ENCODE results near the gene SDHB.
"Not testable (repeated sequence)": the region's sequence is repeated elsewhere in the genome, so short reads cannot be mapped to it uniquely, and the experiment has no call there.

The SDHB gene

DNA sequence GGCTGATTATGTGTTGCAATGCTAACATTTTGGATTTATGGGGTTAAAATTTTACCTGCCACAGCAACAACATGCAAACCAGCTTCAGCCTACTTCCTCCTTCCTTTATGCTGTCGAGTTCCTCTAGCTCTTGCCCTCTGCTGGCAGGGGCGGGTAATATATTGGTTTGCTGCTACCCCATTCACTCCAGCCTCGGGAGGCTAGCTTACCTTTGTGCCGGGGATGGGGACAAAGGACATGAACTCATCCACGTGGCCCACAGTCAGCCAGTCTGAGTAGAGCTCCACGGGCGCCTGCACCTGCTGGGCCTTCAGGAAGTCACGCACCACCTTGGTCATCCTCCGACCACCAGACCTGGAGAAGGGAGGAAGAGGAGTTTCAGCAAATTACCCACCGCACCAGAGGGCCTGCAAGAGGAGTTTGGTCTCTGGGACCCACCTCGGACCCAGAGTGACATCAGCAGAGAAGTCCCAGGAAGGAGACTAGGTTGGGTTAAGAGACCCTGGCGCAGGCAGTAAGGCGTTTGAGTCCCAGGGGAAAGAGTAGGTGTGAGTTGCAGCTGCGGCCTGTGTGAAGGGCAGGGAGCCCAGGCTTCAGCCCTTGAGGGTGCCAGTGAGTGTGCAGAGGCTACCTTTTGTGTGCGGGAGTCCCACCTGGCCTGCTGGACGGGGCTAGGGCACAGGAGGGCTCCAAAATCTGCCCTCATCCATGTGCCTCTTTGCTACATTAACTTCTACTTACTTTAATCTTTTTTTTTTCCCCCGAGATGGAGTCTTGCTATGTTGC is 21.8 kb upstream of the SDHB start:
- DNase-seq (ENCODE audit: low read depth): no peak

GRCh38 chr1:17071794-17072193 is 18.0 kb upstream of the SDHB start:
- no peak for DNase-seq (ENCODE audit: low read depth)

- DNase-seq (ENCODE audit: low read depth): no peak
Observed at GRCh38 chr1:17070163-17070525, 16.3 kb upstream of the SDHB start.

DNA sequence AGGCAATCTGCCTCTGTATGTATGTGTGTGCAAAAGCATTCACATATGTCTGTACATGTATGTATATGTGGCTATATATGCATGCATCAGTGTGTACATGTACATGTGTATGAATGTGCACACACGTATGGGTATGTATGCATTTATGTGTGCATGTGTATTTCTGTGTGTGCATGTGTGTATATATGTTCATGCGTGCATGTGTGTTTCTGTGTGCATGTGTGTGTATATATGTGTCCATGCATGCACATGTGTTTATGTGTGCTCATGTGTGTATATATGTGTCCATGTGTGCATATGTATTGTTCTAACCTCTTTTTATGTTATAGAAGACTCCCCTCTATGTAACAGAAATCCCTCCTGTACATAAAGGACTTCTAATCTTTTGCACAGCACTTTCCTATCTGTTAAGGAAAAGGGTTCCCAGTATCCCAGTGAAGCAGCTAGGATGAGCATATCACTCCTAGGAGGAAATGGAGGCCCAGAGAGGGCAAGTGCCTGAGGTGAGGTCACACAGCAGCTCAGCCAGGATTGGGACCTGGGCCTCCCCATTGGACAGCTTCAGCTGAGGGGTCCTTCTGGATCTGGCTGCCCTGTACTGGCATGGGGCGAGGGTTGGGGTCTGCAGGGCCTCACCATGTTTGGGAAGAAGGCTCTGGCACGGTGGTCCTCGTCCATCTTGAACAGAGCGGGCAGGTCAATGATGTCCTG is 15.8 kb upstream of the SDHB start:
- no peak for DNase-seq (ENCODE audit: low read depth)

DNA sequence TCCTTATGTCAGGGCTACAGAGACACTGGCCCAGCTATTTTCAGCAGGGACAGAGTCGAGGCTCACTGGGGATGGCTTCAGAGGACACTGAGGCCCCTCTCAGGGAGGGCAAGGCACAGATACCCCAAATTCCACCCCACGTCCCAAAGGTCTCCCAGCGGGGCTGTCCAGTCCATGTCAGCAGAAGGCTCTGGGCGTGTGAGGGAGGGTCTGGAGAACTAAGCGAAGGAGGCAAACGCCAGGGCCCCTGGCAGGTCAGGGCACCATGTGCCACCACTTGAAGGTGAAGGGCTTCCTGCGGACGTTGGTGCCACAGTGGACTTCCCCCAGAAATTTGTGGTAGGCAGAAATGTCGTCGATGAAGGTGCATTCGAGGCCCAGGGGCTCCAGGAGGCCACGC is 15.0 kb upstream of the SDHB start:
- DNase-seq (ENCODE audit: low read depth): no peak

- DNase-seq (ENCODE audit: low read depth): no peak
Observed at GRCh38 chr1:17067465-17068240, 13.8 kb upstream of the SDHB start.

DNA sequence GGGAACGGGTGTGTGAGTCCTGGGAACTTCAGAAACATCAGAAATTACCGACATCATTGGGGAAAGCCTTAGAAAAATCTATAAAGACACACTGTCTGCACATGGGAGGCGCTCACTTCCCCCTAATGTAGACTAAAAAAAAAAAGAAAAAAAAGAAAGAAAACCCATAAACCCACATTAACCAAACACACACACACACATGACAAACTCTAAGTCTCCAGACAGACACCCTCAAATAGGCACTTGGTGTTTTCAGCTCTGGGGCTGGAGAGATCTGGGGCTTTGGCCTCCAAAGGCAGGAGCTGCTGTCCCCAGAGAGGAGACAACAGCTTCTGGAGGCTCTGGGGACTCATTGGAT is 13.2 kb upstream of the SDHB start:
- DNase-seq (ENCODE audit: low read depth): no peak

DNA sequence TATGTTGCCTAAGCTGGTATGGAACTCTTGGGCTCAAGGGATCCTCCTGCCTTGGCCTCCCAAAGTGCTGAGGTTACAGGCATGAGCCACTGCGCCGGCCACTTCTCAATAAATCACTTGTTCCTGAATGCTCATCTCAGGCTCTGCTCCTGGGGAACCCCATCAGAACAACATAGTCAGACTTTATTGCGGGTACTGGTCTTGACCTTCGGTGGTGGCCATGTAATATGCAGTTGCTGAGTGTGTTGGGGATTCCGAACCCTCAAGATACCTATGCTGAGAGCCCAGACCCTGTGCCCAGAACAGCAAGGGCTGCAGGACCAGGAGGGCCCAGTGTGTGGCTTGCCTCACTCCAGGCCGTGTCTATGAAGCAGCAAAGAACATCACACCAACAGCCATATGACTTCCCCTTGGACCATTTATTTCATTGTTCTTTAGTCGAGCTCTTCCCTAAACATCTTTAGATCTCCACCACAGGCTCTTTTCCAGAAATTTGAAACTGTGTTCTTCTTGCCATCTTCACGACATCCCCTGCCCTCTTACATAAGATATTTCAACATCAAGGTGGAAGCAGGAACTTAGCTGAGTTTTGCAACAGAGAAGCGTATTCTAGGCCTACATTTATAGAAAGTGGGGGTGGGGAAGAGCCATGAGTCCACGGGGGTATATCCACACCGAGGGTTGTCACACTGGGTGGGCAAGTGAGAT is 12.7 kb upstream of the SDHB start:
- DNase-seq (ENCODE audit: low read depth): no peak

- no peak for DNase-seq (ENCODE audit: low read depth)
Observed at GRCh38 chr1:17065666-17066065, 11.8 kb upstream of the SDHB start.

- not testable (repeated sequence) for DNase-seq (ENCODE audit: low read depth)
Observed at GRCh38 chr1:17062751-17063150, 8.9 kb upstream of the SDHB start.

DNA sequence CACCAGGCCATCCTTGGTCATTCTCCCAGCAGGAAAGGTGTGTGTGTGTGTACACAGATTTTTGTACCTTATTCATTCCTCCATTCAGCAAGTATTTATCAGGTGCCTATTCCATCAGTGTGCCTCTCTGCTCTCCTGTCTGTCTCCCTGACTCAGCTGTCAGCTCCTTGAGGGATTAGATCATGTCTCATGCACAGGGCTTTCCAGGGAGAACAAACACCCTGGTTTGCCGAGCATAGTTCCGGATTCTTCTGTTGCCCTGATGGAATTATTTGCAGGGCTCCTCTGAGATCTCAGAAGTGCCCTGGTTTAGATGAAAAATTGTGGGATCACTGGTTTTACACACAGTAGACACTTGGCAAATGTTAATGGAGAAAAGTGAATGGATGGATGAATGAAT is 8.1 kb upstream of the SDHB start:
- DNase-seq (ENCODE audit: low read depth): no peak

- no peak for DNase-seq (ENCODE audit: low read depth)
Observed at GRCh38 chr1:17061486-17061885, 7.7 kb upstream of the SDHB start.

- no peak for DNase-seq (ENCODE audit: low read depth)
Observed at GRCh38 chr1:17060306-17060749, 6.5 kb upstream of the SDHB start.

- DNase-seq (ENCODE audit: low read depth): no peak
Observed at GRCh38 chr1:17059391-17060305, 5.8 kb upstream of the SDHB start.

DNA sequence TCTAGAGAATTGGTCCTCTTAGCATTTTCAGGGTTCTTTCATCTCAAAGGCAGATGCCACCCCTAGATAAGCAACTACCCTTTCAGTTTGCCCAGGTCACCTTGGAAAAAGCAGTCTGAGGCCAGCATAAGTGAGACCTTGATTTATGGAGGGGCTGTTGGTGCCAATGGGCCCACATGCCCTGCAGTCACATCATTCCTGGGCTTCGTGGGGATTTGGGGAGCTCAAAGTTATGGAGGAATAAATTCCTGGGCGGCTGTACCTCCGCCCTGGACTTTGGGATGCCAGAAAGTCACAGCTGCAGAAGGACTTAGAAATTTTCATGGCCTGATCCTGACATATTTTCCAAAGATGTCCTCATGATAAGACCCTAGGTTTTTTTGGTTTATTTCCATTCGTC is 2.7 kb upstream of the SDHB start:
- DNase-seq (ENCODE audit: low read depth): no peak

GRCh38 chr1:17055801-17056200 is 2.0 kb upstream of the SDHB start:
- DNase-seq (ENCODE audit: low read depth): no peak

GRCh38 chr1:17053086-17053684 is 647 bp downstream of the SDHB start:
- DNase-seq (ENCODE audit: low read depth): no peak

DNA sequence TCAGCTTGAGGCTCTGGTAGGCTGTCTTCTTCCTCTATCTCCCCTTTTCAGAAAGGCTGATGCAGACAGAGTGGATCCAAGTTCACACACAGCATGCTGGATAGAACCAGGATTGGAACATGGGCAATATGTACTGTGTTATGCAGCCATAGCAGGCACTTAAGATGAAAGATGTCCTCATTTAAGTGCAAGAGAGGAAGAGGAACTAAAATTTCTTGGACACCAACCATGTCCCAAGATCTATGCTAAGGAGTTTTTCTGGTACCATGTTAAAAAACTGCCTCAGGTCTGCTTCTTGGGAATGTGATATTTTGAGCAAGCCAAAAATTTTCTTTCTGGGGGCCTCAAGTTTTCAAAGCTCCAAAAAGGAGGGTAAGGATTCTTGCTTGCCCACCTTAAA is 1.2 kb downstream of the SDHB start:
- no peak for DNase-seq (ENCODE audit: low read depth)

- DNase-seq (ENCODE audit: low read depth): no peak
Observed at GRCh38 chr1:17052038-17052437, 1.8 kb downstream of the SDHB start.

- no peak for DNase-seq (ENCODE audit: low read depth)
Observed at GRCh38 chr1:17047924-17048323, 5.9 kb downstream of the SDHB start.

DNA sequence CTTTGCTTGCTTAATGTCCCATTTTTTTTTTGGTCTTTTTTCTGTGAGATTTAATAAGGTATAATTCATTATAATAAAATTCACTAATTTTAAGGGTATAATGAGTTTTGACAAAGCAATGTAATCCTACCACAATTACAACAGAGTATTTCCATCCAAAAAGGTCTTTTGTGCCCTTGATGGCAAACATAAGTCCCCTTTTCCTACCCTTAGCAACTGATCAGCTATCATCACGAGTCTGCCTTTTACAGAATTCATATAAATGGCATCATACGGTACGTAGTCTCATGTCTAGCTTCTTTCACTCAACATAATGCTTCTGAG is 7.5 kb downstream of the SDHB start:
- no peak for DNase-seq (ENCODE audit: low read depth)

All from activated T-cell treated with anti-CD3 and anti-CD28 coated beads for 1 hour (primary cell).